GM23338 (cell line): ENCODE results near the gene SNX7.

Source experiments
- CREB1 ChIP-seq: fragments of 250-450 bp; sonication (Bioruptor Pico); IDR thresholded peaks from 2 replicates; pipeline ENCODE4 v1.5.0; 2020; ENCODE audit warnings: low read depth, mild to moderate bottlenecking, moderate library complexity
- CTCF ChIP-seq, 2 experiments: fragments of 200-600 bp in 1 of 2; sonication (generic) in 1 of 2; conservative IDR thresholded peaks; 2 replicates each; pipeline versions ENCODE4 v1.5.1 to v1.6.1; 2016 to 2017; ENCODE audit warnings: antibody characterized with exemption in 2 of 2, low read depth in 2 of 2, mild to moderate bottlenecking in 2 of 2, moderate library complexity in 1 of 2
- ETS1 ChIP-seq: IDR thresholded peaks from 2 replicates; pipeline ENCODE4 v1.6.1; 2016; ENCODE audit warnings: antibody characterized with exemption
- EZH2 ChIP-seq: fragments of 200-600 bp; sonication (generic); IDR thresholded peaks from one replicate; pipeline ENCODE4 v1.8.0; 2017; ENCODE audit warnings: antibody characterized with exemption, mild to moderate bottlenecking, low read depth; ENCODE audit not compliant: unreplicated experiment
- EZH2phosphoT487 ChIP-seq: fragments of 200-600 bp; sonication (generic); IDR thresholded peaks from one replicate; pipeline ENCODE4 v1.8.1; 2018; ENCODE audit warnings: antibody characterized with exemption; ENCODE audit not compliant: unreplicated experiment
- NANOG ChIP-seq: IDR thresholded peaks from 2 replicates; pipeline ENCODE4 v1.6.1; 2016; ENCODE audit warnings: antibody characterized with exemption, borderline replicate concordance
- POLR2AphosphoS5 ChIP-seq: IDR thresholded peaks from 2 replicates; pipeline ENCODE4 v1.6.1; 2016; ENCODE audit warnings: antibody characterized with exemption, low read depth
- REST ChIP-seq: IDR thresholded peaks from one replicate; pipeline ENCODE4 v1.6.1; 2018; ENCODE audit warnings: antibody characterized with exemption; ENCODE audit not compliant: unreplicated experiment
- ZNF114 ChIP-seq: fragments of 250-450 bp; sonication (Bioruptor Pico); IDR thresholded peaks from 2 replicates; pipeline ENCODE4 v1.5.0; 2020; ENCODE audit warnings: mild to moderate bottlenecking, moderate library complexity

- TF ChIP-seq CTCF (conservative IDR thresholded peaks at IDR 0.05; ENCODE audit: low read depth in 2 of 2) (no peak), POLR2AphosphoS5 (no peak), REST (no peak), NANOG (no peak), EZH2 (no peak), EZH2phosphoT487 (no peak), CREB1 (CRISPR knock-in tag) (no peak), ZNF114 (CRISPR knock-in tag) (no peak), ETS1 (no peak)
Measured at GRCh38 chr1:98764485-98764884, 103.0 kb downstream of the SNX7 start.
